H1 (cell line): ENCODE data around the gene MREG. TPM values are rescaled to one million over a fixed set of nuclear protein-coding genes. Genes with fewer than 3 reads are reported as not detected.

ENCODE experiments used
- CHD2 ChIP-seq: IDR thresholded peaks from 2 replicates; pipeline ENCODE4 v1.6.1; 2012; ENCODE audit warnings: low read length, improper control_type of control experiment
- CHD7 ChIP-seq: fragments of 300-600 bp; sonication (generic); IDR thresholded peaks from 2 replicates; pipeline ENCODE4 v1.7.1; 2012; ENCODE audit warnings: low read length, moderate library complexity, mild to moderate bottlenecking, inconsistent platforms; ENCODE audit not compliant: insufficient replicate concordance
- NANOG ChIP-seq: IDR thresholded peaks from 2 replicates; pipeline ENCODE4 v1.6.1; 2011; ENCODE audit warnings: low read length, low read depth, mild to moderate bottlenecking, inconsistent platforms; ENCODE audit not compliant: insufficient read depth, poor library complexity, severe bottlenecking
- TCF12 ChIP-seq: IDR thresholded peaks from 2 replicates; pipeline ENCODE4 v1.6.1; 2011; ENCODE audit warnings: low read depth, mild to moderate bottlenecking, low read length
- polyA plus RNA-seq, 7 experiments: library from polyadenylated mRNA; depleted of rRNA in 3 of 7; stranded (reverse) in 5 of 7; unstranded in 2 of 7; fragments of >200 nt in 5 of 7; fragments of 200-250 nt in 2 of 7; gene quantifications; 1 replicate in 5 of 7; 2 replicates in 1 of 7; 4 replicates in 1 of 7; pipeline versions ENCODE4 v1.2.1 to v1.2.3, GENCODE V29; 2011 to 2013; ENCODE audit warnings: missing spikeins in 2 of 7, mixed read lengths in 2 of 7
- total RNA-seq: library from RNA; stranded (reverse); fragmentation: NEBNext Ultra II Directional; extraction: Animal tissue kit (Norgen Biotek cat#: 25700); gene quantifications from 2 replicates; pipeline ENCODE4 v1.2.1, GENCODE V29; 2021

Gene MREG
- total and polyA plus RNA-seq, 2 of the 8 experiments (the other 6 are each of a cell fraction or from before 2014, with no cell fraction given), result 7.5 to 31.9 TPM

GRCh38 chr2:215973145-215973792 lies 40.1 kb downstream of the MREG start (continued):
- TF ChIP-seq NANOG, result no peak
- no peak for TF ChIP-seq CHD2
- no peak for TF ChIP-seq TCF12
- TF ChIP-seq CHD7, result no peak
- TF ChIP-seq, all 59 proteins: peak for 0
